GM19035 (cell line): Measurements from ENCODE around the gene SLC25A39.

ENCODE experiments used
- ATAC-seq: cut with Tn5 transposase; IDR thresholded peaks from one replicate; pipeline ENCODE4 v1.9.1; 2021; ENCODE audit not compliant: unreplicated experiment

Gene SLC25A39

GRCh38 chr17:44280392-44280937 lies 44.2 kb downstream of the SLC25A39 start:
- ATAC-seq = no peak

GRCh38 chr17:44279666-44280391 lies 44.8 kb downstream of the SLC25A39 start:
- peak; percentile 78 for ATAC-seq

- no peak for ATAC-seq
These were observed 45.3 kb downstream of the SLC25A39 start for GRCh38 chr17:44279346-44279665.

GRCh38 chr17:44277976-44278375 lies 46.6 kb downstream of the SLC25A39 start:
- ATAC-seq = no peak

GRCh38 chr17:44273607-44274006 lies 51.0 kb downstream of the SLC25A39 start:
- ATAC-seq = no peak

- no peak for ATAC-seq
These were observed 51.7 kb downstream of the SLC25A39 start for GRCh38 chr17:44272954-44273353.

GRCh38 chr17:44272321-44272951 lies 52.2 kb downstream of the SLC25A39 start:
- ATAC-seq = no peak
